ENCODE results near the gene PHACTR3.

DNA sequence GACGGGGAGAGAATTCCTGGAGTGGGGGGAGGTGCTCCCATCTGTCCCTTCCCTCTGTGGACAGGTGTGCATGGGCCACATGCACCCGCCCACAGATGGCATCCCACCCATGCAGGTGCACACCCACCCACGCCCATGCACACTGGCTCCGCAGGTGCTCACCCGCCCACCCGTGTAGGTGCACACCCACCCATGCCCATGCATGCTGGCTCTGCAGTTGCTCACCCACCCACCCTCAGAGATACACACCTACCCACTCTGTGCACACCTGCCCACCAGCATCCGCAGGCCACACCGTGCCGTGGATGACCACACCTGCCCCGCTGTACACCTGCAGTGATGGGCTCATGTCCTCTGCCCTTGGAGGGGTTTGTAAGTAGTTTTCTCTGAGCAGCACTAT is 132.0 kb downstream of the PHACTR3 start:
- TF ChIP-seq, protein P1, sequence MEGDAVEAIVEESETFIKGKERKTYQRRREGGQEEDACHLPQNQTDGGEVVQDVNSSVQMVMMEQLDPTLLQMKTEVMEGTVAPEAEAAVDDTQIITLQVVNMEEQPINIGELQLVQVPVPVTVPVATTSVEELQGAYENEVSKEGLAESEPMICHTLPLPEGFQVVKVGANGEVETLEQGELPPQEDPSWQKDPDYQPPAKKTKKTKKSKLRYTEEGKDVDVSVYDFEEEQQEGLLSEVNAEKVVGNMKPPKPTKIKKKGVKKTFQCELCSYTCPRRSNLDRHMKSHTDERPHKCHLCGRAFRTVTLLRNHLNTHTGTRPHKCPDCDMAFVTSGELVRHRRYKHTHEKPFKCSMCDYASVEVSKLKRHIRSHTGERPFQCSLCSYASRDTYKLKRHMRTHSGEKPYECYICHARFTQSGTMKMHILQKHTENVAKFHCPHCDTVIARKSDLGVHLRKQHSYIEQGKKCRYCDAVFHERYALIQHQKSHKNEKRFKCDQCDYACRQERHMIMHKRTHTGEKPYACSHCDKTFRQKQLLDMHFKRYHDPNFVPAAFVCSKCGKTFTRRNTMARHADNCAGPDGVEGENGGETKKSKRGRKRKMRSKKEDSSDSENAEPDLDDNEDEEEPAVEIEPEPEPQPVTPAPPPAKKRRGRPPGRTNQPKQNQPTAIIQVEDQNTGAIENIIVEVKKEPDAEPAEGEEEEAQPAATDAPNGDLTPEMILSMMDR (conservative IDR thresholded peaks at IDR 0.05 in 1 of 2, IDR thresholded peaks at IDR 0.05 in 1 of 2; ENCODE audit: low read depth in 1 of 2, low read length in 2 of 2): no peak
- no peak for TF ChIP-seq EZH2 (IDR thresholded peaks at IDR 0.05; ENCODE audit: low read length, missing control alignments)
